HepG2 (cell line): ENCODE results near the gene PATZ1. TPM values are rescaled to one million over a fixed set of nuclear protein-coding genes. Genes with fewer than 3 reads are reported as not detected.
A peak's percentile ranks its signal among the peaks of the same experiment; 100 is the strongest.

Experiments used
- AGO2 ChIP-seq: fragments of 200-400 bp; formaldehyde crosslinking; optimal IDR thresholded peaks from 2 replicates; pipeline ENCODE3; 2017; ENCODE audit warnings: mild to moderate bottlenecking, low read depth, low read length, moderate library complexity
- HNF4A ChIP-seq: sonication (generic); formaldehyde crosslinking; IDR thresholded peaks from 2 replicates; pipeline ENCODE4 v1.4.0; 2020; ENCODE audit warnings: missing genetic modification reagents
- HNRNPL ChIP-seq: fragments of 200-400 bp; formaldehyde crosslinking; IDR thresholded peaks from 2 replicates; pipeline ENCODE4 v1.6.1; 2017; ENCODE audit warnings: mild to moderate bottlenecking, low read depth, low read length
- RBM39 ChIP-seq: fragments of 200-400 bp; formaldehyde crosslinking; IDR thresholded peaks from one replicate; pipeline ENCODE4 v1.6.1; 2018; ENCODE audit warnings: antibody characterized with exemption, mild to moderate bottlenecking, low read depth, low read length; ENCODE audit not compliant: poor library complexity, severe bottlenecking
- TBX2 ChIP-seq: sonication (generic); formaldehyde crosslinking; IDR thresholded peaks from 2 replicates; pipeline ENCODE4 v1.5.0; 2020; ENCODE audit warnings: missing genetic modification reagents, mild to moderate bottlenecking, borderline replicate concordance
- ZC3H13 ChIP-seq: sonication (generic); formaldehyde crosslinking; IDR thresholded peaks from 2 replicates; pipeline ENCODE4 v1.8.1; 2023; ENCODE audit warnings: mild to moderate bottlenecking, missing genetic modification reagents, moderate library complexity
- ZNF562 ChIP-seq: sonication (generic); formaldehyde crosslinking; IDR thresholded peaks from 2 replicates; pipeline ENCODE4 v1.8.0; 2022; ENCODE audit warnings: missing genetic modification reagents, borderline replicate concordance
- polyA plus RNA-seq, 8 experiments: library from polyadenylated mRNA; depleted of rRNA in 3 of 8; stranded (reverse) in 7 of 8; unstranded in 1 of 8; fragments of >200 nt; fragmentation: Illumina TruSeq in 4 of 8; extraction: Trizol in 4 of 8; gene quantifications; 2 replicates each; pipeline versions ENCODE4 v1.2.1 to v1.2.3, GENCODE V29; 2011 to 2016; ENCODE audit warnings: low read depth in 4 of 8, missing spikeins in 1 of 8, mixed read lengths in 1 of 8; ENCODE audit not compliant: insufficient read depth in 1 of 8
- total RNA-seq, 5 experiments: library from RNA; depleted of rRNA; stranded (reverse); fragments of >200 nt; fragmentation: Illumina TruSeq; extraction: Trizol; gene quantifications; 2 replicates each; pipeline ENCODE4 v1.2.3, GENCODE V29; 2016; ENCODE audit warnings: low read depth in 1 of 5
- TF ChIP-seq, protein P1 (sequence below): sonication (generic); formaldehyde crosslinking; IDR thresholded peaks from 2 replicates; pipeline ENCODE4 v1.4.0; 2020; ENCODE audit warnings: missing genetic modification reagents
- TF ChIP-seq, protein P2 (sequence below): sonication (generic); formaldehyde crosslinking; IDR thresholded peaks from 2 replicates; pipeline ENCODE4 v1.4.0; 2020; ENCODE audit warnings: missing genetic modification reagents
- TF ChIP-seq, protein P3 (sequence below): sonication (generic); formaldehyde crosslinking; IDR thresholded peaks from 2 replicates; pipeline ENCODE4 v1.4.0; 2020; ENCODE audit warnings: missing genetic modification reagents, mild to moderate bottlenecking, borderline replicate concordance
- TF ChIP-seq, protein P4 (sequence below): sonication (generic); formaldehyde crosslinking; IDR thresholded peaks from 2 replicates; pipeline ENCODE4 v1.4.0; 2020; ENCODE audit warnings: missing genetic modification reagents
- TF ChIP-seq, protein P5 (sequence below): sonication (generic); formaldehyde crosslinking; IDR thresholded peaks from 2 replicates; pipeline ENCODE4 v1.5.1; 2020; ENCODE audit warnings: mild to moderate bottlenecking, missing genetic modification reagents, moderate library complexity

Gene PATZ1
- total and polyA plus RNA-seq, 2 of the 13 experiments (the other 11 are each of a cell fraction or from before 2014, with no cell fraction given), result 24.9 to 30.5 TPM

DNA sequence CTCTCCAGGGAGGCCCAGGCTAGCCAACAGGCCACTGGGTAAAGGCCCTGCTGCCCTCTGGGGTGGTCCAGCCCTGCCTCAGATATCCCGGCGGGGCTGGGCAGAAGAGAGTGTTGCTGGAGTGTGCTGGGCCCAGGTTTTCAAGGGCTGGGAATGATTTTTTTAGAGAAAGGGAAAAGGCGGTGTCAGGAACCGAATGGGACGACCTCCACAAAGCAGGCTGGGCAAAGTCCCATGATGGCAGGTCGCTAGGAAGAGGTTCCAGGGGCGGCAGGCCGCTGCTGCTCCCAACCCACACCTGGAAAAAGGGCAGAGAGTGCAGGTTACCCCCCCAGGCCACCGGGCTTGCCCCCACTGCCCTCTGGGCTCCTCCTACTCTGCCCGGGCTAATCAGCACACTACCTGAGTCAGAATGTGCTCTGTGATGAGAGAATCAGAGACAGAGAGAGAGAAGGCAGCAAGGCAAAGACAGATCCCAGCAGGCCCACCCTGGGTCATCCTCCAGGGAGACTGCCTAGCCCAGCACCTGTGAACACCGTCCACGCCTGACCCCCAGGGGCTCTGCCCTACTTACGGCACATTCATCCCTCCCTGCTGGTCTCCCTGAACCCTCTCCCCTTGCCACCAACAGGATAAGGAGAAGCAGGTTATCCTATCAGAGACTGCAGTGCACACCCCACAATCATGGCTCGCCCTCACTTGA, 4.6 kb downstream of the PATZ1 start (continued):
- TF ChIP-seq, protein P1, sequence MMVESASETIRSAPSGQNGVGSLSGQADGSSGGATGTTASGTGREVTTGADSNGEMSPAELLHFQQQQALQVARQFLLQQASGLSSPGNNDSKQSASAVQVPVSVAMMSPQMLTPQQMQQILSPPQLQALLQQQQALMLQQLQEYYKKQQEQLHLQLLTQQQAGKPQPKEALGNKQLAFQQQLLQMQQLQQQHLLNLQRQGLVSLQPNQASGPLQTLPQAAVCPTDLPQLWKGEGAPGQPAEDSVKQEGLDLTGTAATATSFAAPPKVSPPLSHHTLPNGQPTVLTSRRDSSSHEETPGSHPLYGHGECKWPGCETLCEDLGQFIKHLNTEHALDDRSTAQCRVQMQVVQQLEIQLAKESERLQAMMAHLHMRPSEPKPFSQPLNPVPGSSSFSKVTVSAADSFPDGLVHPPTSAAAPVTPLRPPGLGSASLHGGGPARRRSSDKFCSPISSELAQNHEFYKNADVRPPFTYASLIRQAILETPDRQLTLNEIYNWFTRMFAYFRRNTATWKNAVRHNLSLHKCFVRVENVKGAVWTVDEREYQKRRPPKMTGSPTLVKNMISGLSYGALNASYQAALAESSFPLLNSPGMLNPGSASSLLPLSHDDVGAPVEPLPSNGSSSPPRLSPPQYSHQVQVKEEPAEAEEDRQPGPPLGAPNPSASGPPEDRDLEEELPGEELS (CRISPR knock-in tag), result 0 out of 2 replicates have a peak, but pooled peaks have one; percentile 4
- TF ChIP-seq HNF4A (CRISPR knock-in tag), result peak; percentile 15; the same call in 1 of the 2 replicates
- TF ChIP-seq TBX2 (CRISPR knock-in tag), result no peak
- TF ChIP-seq, protein P2, sequence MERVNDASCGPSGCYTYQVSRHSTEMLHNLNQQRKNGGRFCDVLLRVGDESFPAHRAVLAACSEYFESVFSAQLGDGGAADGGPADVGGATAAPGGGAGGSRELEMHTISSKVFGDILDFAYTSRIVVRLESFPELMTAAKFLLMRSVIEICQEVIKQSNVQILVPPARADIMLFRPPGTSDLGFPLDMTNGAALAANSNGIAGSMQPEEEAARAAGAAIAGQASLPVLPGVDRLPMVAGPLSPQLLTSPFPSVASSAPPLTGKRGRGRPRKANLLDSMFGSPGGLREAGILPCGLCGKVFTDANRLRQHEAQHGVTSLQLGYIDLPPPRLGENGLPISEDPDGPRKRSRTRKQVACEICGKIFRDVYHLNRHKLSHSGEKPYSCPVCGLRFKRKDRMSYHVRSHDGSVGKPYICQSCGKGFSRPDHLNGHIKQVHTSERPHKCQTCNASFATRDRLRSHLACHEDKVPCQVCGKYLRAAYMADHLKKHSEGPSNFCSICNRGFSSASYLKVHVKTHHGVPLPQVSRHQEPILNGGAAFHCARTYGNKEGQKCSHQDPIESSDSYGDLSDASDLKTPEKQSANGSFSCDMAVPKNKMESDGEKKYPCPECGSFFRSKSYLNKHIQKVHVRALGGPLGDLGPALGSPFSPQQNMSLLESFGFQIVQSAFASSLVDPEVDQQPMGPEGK (CRISPR knock-in tag), result peak; percentile 78
- no peak for TF ChIP-seq RBM39
- TF ChIP-seq, protein P3, sequence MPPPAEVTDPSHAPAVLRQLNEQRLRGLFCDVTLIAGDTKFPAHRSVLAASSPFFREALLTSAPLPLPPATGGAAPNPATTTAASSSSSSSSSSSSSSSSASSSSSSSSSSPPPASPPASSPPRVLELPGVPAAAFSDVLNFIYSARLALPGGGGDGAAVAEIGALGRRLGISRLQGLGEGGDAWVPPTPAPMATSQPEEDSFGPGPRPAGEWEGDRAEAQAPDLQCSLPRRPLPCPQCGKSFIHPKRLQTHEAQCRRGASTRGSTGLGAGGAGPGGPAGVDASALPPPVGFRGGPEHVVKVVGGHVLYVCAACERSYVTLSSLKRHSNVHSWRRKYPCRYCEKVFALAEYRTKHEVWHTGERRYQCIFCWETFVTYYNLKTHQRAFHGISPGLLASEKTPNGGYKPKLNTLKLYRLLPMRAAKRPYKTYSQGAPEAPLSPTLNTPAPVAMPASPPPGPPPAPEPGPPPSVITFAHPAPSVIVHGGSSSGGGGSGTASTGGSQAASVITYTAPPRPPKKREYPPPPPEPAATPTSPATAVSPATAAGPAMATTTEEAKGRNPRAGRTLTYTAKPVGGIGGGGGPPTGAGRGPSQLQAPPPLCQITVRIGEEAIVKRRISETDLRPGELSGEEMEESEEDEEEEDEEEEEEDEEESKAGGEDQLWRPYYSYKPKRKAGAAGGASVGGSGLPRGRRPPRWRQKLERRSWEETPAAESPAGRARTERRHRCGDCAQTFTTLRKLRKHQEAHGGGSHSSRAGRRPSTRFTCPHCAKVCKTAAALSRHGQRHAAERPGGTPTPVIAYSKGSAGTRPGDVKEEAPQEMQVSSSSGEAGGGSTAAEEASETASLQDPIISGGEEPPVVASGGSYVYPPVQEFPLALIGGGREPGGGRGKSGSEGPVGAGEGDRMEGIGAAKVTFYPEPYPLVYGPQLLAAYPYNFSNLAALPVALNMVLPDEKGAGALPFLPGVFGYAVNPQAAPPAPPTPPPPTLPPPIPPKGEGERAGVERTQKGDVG, result peak; percentile 39; the same call in 1 of the 2 replicates
- TF ChIP-seq ZC3H13 (CRISPR knock-in tag), result no peak
- TF ChIP-seq, protein P4, sequence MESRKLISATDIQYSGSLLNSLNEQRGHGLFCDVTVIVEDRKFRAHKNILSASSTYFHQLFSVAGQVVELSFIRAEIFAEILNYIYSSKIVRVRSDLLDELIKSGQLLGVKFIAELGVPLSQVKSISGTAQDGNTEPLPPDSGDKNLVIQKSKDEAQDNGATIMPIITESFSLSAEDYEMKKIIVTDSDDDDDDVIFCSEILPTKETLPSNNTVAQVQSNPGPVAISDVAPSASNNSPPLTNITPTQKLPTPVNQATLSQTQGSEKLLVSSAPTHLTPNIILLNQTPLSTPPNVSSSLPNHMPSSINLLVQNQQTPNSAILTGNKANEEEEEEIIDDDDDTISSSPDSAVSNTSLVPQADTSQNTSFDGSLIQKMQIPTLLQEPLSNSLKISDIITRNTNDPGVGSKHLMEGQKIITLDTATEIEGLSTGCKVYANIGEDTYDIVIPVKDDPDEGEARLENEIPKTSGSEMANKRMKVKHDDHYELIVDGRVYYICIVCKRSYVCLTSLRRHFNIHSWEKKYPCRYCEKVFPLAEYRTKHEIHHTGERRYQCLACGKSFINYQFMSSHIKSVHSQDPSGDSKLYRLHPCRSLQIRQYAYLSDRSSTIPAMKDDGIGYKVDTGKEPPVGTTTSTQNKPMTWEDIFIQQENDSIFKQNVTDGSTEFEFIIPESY (CRISPR knock-in tag), result peak; percentile 61; the same call in 1 of the 2 replicates
- no peak for TF ChIP-seq ZNF562 (CRISPR knock-in tag)
- 0 out of 2 replicates have a peak, but pooled peaks have one; percentile 65 for TF ChIP-seq HNRNPL
- TF ChIP-seq, protein P5, sequence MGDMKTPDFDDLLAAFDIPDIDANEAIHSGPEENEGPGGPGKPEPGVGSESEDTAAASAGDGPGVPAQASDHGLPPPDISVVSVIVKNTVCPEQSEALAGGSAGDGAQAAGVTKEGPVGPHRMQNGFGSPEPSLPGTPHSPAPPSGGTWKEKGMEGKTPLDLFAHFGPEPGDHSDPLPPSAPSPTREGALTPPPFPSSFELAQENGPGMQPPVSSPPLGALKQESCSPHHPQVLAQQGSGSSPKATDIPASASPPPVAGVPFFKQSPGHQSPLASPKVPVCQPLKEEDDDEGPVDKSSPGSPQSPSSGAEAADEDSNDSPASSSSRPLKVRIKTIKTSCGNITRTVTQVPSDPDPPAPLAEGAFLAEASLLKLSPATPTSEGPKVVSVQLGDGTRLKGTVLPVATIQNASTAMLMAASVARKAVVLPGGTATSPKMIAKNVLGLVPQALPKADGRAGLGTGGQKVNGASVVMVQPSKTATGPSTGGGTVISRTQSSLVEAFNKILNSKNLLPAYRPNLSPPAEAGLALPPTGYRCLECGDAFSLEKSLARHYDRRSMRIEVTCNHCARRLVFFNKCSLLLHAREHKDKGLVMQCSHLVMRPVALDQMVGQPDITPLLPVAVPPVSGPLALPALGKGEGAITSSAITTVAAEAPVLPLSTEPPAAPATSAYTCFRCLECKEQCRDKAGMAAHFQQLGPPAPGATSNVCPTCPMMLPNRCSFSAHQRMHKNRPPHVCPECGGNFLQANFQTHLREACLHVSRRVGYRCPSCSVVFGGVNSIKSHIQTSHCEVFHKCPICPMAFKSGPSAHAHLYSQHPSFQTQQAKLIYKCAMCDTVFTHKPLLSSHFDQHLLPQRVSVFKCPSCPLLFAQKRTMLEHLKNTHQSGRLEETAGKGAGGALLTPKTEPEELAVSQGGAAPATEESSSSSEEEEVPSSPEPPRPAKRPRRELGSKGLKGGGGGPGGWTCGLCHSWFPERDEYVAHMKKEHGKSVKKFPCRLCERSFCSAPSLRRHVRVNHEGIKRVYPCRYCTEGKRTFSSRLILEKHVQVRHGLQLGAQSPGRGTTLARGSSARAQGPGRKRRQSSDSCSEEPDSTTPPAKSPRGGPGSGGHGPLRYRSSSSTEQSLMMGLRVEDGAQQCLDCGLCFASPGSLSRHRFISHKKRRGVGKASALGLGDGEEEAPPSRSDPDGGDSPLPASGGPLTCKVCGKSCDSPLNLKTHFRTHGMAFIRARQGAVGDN (CRISPR knock-in tag), result peak; percentile 56
- TF ChIP-seq AGO2, result peak; percentile 50
